Esophagus muscularis mucosa (tissue), 3 donors: ENCODE data around the gene LRP1.

Source experiments
- POLR2AphosphoS5 ChIP-seq, 2 donors: sonication (generic); formaldehyde crosslinking; IDR thresholded peaks; one replicate each; pipeline ENCODE4 v1.6.1; 2017; ENCODE audit warnings: antibody characterized with exemption in 2 of 2
- TF ChIP-seq, protein P1 (sequence below), 3 experiments: fragments of 200-600 bp in 2 of 3; fragments of 450-650 bp in 1 of 3; sonication (generic) in 2 of 3; IDR thresholded peaks; one replicate each; pipeline ENCODE4 v1.5.1; 2017 to 2019; ENCODE audit warnings: antibody characterized with exemption in 3 of 3, mild to moderate bottlenecking in 2 of 3, moderate library complexity in 1 of 3

DNA sequence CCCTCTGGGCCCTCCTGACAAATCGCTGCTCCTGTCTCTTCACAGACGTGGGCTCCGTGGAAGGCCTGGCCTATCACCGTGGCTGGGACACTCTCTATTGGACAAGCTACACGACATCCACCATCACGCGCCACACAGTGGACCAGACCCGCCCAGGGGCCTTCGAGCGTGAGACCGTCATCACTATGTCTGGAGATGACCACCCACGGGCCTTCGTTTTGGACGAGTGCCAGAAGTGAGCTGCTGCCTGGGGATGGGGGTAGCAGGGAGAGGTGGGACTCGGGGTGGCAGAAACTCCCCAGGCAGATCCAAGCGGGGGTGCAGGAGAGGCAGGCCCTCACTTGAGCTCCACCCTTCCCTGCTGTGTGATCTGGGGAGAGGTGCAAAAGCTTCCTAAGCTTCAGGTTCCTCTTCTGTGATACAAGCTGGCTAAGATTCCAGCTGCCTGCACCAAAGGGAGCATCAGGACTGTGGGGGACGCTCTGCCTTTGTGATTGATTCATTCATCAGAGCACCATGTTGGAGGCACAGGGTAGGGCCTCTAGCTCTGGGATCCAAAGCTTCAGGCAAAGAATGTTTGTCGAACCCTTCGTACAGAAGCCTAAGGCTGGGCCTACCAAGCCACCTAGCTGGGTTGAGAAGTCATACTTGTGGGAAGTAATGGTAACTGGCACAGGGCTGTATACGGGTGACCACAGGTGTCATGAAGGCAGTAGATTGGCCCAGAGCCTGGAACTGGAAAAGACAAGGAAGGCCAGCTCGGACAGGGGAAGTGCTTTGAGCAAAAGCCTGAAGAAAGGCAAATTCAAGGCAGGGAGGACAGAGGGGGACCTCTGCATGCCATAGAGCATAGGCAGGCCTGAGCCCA, 59.2 kb downstream of the LRP1 start:
- TF ChIP-seq, protein P1, sequence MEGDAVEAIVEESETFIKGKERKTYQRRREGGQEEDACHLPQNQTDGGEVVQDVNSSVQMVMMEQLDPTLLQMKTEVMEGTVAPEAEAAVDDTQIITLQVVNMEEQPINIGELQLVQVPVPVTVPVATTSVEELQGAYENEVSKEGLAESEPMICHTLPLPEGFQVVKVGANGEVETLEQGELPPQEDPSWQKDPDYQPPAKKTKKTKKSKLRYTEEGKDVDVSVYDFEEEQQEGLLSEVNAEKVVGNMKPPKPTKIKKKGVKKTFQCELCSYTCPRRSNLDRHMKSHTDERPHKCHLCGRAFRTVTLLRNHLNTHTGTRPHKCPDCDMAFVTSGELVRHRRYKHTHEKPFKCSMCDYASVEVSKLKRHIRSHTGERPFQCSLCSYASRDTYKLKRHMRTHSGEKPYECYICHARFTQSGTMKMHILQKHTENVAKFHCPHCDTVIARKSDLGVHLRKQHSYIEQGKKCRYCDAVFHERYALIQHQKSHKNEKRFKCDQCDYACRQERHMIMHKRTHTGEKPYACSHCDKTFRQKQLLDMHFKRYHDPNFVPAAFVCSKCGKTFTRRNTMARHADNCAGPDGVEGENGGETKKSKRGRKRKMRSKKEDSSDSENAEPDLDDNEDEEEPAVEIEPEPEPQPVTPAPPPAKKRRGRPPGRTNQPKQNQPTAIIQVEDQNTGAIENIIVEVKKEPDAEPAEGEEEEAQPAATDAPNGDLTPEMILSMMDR (IDR thresholded peaks at IDR 0.05), result no peak
- no peak for TF ChIP-seq POLR2AphosphoS5 (IDR thresholded peaks at IDR 0.05)
